ENCODE measurements around the gene XPOT.
A peak's percentile ranks its signal among the peaks of the same experiment; 100 is the strongest.
"Not testable (repeated sequence)": the region's sequence is repeated elsewhere in the genome, so short reads cannot be mapped to it uniquely, and the experiment has no call there.

The XPOT gene

GRCh38 chr12:64403707-64404469 lies at the start of gene XPOT:
Gene XPOT, plus strand, starts transcription at chr12:64404392. Its CDS starts 5,644 bp downstream, at chr12:64410036.
- peak; percentile 98 for DNase-seq

GRCh38 chr12:64356209-64356608 lies 48.0 kb upstream of the XPOT start:
- DNase-seq, result not testable (repeated sequence)

- not testable (repeated sequence) for DNase-seq
These were observed 43.0 kb upstream of the XPOT start for GRCh38 chr12:64361173-64361572.

GRCh38 chr12:64362721-64363305 lies 41.4 kb upstream of the XPOT start:
- DNase-seq, result no peak

- no peak for DNase-seq
These were observed 20.5 kb upstream of the XPOT start for GRCh38 chr12:64383675-64384074.

- DNase-seq, result no peak
These were observed 19.2 kb upstream of the XPOT start for GRCh38 chr12:64385019-64385418.

- DNase-seq, result no peak
These were observed 18.7 kb upstream of the XPOT start for GRCh38 chr12:64385468-64385867.

- no peak for DNase-seq
These were observed 16.9 kb upstream of the XPOT start for GRCh38 chr12:64387197-64387816.

GRCh38 chr12:64389154-64389553 lies 15.0 kb upstream of the XPOT start:
- no peak for DNase-seq

GRCh38 chr12:64390275-64390851 lies 13.8 kb upstream of the XPOT start, which contains the start of gene C12orf56:
Gene C12orf56, minus strand, starts transcription at chr12:64390758. Its CDS starts 193 bp downstream, at chr12:64390565.
- DNase-seq, result no peak

- peak; percentile 58 for DNase-seq
These were observed 12.0 kb upstream of the XPOT start for GRCh38 chr12:64392221-64392620.

GRCh38 chr12:64395739-64396138 lies 8.5 kb upstream of the XPOT start:
- DNase-seq, result no peak

- DNase-seq, result no peak
These were observed 4.2 kb upstream of the XPOT start for GRCh38 chr12:64400041-64400440.

- no peak for DNase-seq
These were observed 2.0 kb upstream of the XPOT start for GRCh38 chr12:64402181-64402580.

- DNase-seq, result peak; percentile 78
These were observed 471 bp downstream of the XPOT start for GRCh38 chr12:64404470-64405256.

- peak; percentile 70 for DNase-seq
These were observed 3.4 kb downstream of the XPOT start for GRCh38 chr12:64407342-64408223.

- DNase-seq, result no peak
These were observed 7.2 kb downstream of the XPOT start for GRCh38 chr12:64411427-64411826.

- no peak for DNase-seq
These were observed 8.3 kb downstream of the XPOT start for GRCh38 chr12:64412459-64412858.

- DNase-seq, result no peak
These were observed 9.7 kb downstream of the XPOT start for GRCh38 chr12:64413884-64414283.

GRCh38 chr12:64418209-64418608 lies 14.0 kb downstream of the XPOT start:
- no peak for DNase-seq

- DNase-seq, result no peak
These were observed 15.5 kb downstream of the XPOT start for GRCh38 chr12:64419696-64420095.

GRCh38 chr12:64427988-64428387 lies 23.8 kb downstream of the XPOT start:
- peak; percentile 8 for DNase-seq

Measured in NCI-H82 (cell line).